HEK293 (cell line): ENCODE results near the gene TMIGD2.
A peak's percentile ranks its signal among the peaks of the same experiment; 100 is the strongest.

Experiments
- CTCF ChIA-PET: fragments of 350-600 bp; formaldehyde crosslinking; extraction: SDS; loops from one replicate; lab custom pipeline; 2021; ENCODE audit warnings: antibody characterized with exemption; lab: Yijun Ruan, JAX
- POLR2A ChIA-PET: fragments of 300-600 bp; formaldehyde crosslinking; extraction: SDS; loops from one replicate; lab custom pipeline; 2020; ENCODE audit warnings: antibody characterized with exemption, inconsistent platforms; lab: Yijun Ruan, JAX
- H3K27ac ChIP-seq: fragments of 200-500 bp; sonication (Bioruptor generic); 2 replicates; pipeline ENCODE4 v1.5.1; 2014; ENCODE audit warnings: low read depth, low read length, control low read depth, inconsistent platforms; ENCODE audit errors: extremely low read depth
- H3K36me3 ChIP-seq, 2 experiments: fragments of 200-500 bp in 1 of 2; sonication (Bioruptor generic) in 1 of 2; 1 replicate in 1 of 2; 2 replicates in 1 of 2; pipeline ENCODE4 v1.5.1; 2014 to 2017; ENCODE audit warnings: inconsistent platforms in 2 of 2, low read length in 2 of 2; ENCODE audit not compliant: control insufficient read depth in 2 of 2, insufficient read depth in 1 of 2
- H3K4me1 ChIP-seq: fragments of 200-500 bp; sonication (Bioruptor generic); 2 replicates; pipeline ENCODE4 v1.5.1; 2014; ENCODE audit warnings: mild to moderate bottlenecking, low read length, inconsistent platforms; ENCODE audit not compliant: control insufficient read depth, insufficient read depth
- H3K4me3 ChIP-seq: 2 replicates; pipeline ENCODE4 v1.5.1; 2011; ENCODE audit warnings: low read depth, mild to moderate bottlenecking, control low read depth, low read length, moderate library complexity
- H3K9me3 ChIP-seq: fragments of 200-500 bp; sonication (Bioruptor generic); 2 replicates; pipeline ENCODE4 v1.5.1; 2014; ENCODE audit warnings: low read depth, low read length, inconsistent platforms; ENCODE audit not compliant: control insufficient read depth, insufficient read depth
- AEBP2 ChIP-seq: fragments of 450-650 bp; formaldehyde crosslinking; IDR thresholded peaks from 2 replicates; pipeline ENCODE4 v1.5.1; 2016; ENCODE audit warnings: missing biosample characterization, missing genetic modification characterization, borderline replicate concordance
- EGR2 ChIP-seq: fragments of 450-650 bp; formaldehyde crosslinking; IDR thresholded peaks from 2 replicates; pipeline ENCODE4 v1.5.1; 2016; ENCODE audit warnings: low read depth, missing biosample characterization, missing genetic modification characterization
- HOXD13 ChIP-seq: sonication (generic); formaldehyde crosslinking; IDR thresholded peaks from 2 replicates; pipeline ENCODE4 v1.8.0; 2022; ENCODE audit warnings: missing genetic modification reagents, borderline replicate concordance
- KLF16 ChIP-seq: fragments of 450-650 bp; formaldehyde crosslinking; IDR thresholded peaks from 2 replicates; pipeline ENCODE4 v1.5.1; 2017; ENCODE audit warnings: missing biosample characterization, missing genetic modification characterization
- PRDM1 ChIP-seq: fragments of 450-650 bp; formaldehyde crosslinking; IDR thresholded peaks from 2 replicates; pipeline ENCODE4; 2016; ENCODE audit warnings: missing biosample characterization, missing genetic modification characterization
- PRDM10 ChIP-seq: fragments of 450-650 bp; formaldehyde crosslinking; IDR thresholded peaks from 2 replicates; pipeline ENCODE4 v1.5.1; 2016; ENCODE audit warnings: missing biosample characterization, missing genetic modification characterization
- RBAK ChIP-seq: fragments of 450-650 bp; formaldehyde crosslinking; IDR thresholded peaks from 2 replicates; pipeline ENCODE4 v1.5.1; 2016; ENCODE audit warnings: missing biosample characterization, missing genetic modification characterization
- SCRT2 ChIP-seq: fragments of 450-650 bp; formaldehyde crosslinking; IDR thresholded peaks from 2 replicates; pipeline ENCODE4 v1.5.1; 2016; ENCODE audit warnings: missing biosample characterization, missing genetic modification characterization
- ZBTB44 ChIP-seq: fragments of 450-650 bp; IDR thresholded peaks from 2 replicates; pipeline ENCODE4 v1.5.1; 2018; ENCODE audit warnings: missing biosample characterization, mild to moderate bottlenecking, missing genetic modification characterization
- ZNF112 ChIP-seq: fragments of 450-650 bp; formaldehyde crosslinking; IDR thresholded peaks from 2 replicates; pipeline ENCODE4 v1.5.0; 2017; ENCODE audit warnings: missing biosample characterization, missing genetic modification characterization
- ZNF174 ChIP-seq: fragments of 450-650 bp; formaldehyde crosslinking; IDR thresholded peaks from 2 replicates; pipeline ENCODE4 v1.5.0; 2017; ENCODE audit warnings: missing biosample characterization, mild to moderate bottlenecking, missing genetic modification characterization
- ZNF18 ChIP-seq: fragments of 450-650 bp; formaldehyde crosslinking; IDR thresholded peaks from 2 replicates; pipeline ENCODE4 v1.5.1; 2016; ENCODE audit warnings: missing biosample characterization, missing genetic modification characterization
- ZNF239 ChIP-seq: fragments of 450-650 bp; formaldehyde crosslinking; IDR thresholded peaks from 2 replicates; pipeline ENCODE4 v1.5.1; 2016; ENCODE audit warnings: missing biosample characterization, missing genetic modification characterization
- ZNF350 ChIP-seq: fragments of 450-650 bp; formaldehyde crosslinking; IDR thresholded peaks from 2 replicates; pipeline ENCODE4 v1.5.0; 2017; ENCODE audit warnings: missing biosample characterization, mild to moderate bottlenecking, missing genetic modification characterization
- ZNF362 ChIP-seq: fragments of 450-650 bp; formaldehyde crosslinking; IDR thresholded peaks from 2 replicates; pipeline ENCODE4 v1.5.1; 2016; ENCODE audit warnings: missing biosample characterization, missing genetic modification characterization
- ZNF513 ChIP-seq: fragments of 450-650 bp; IDR thresholded peaks from 2 replicates; pipeline ENCODE4 v1.5.1; 2018; ENCODE audit warnings: missing biosample characterization, missing genetic modification characterization
- ZNF560 ChIP-seq: fragments of 450-650 bp; formaldehyde crosslinking; IDR thresholded peaks from 2 replicates; pipeline ENCODE4 v1.5.1; 2017; ENCODE audit warnings: missing biosample characterization, missing genetic modification characterization, borderline replicate concordance
- ZNF561 ChIP-seq: fragments of 450-650 bp; IDR thresholded peaks from 2 replicates; pipeline ENCODE4 v1.5.1; 2018; ENCODE audit warnings: missing biosample characterization, missing genetic modification characterization, borderline replicate concordance
- ZNF654 ChIP-seq: fragments of 450-650 bp; formaldehyde crosslinking; IDR thresholded peaks from 2 replicates; pipeline ENCODE4 v1.5.1; 2016; ENCODE audit warnings: low read depth, missing biosample characterization, missing genetic modification characterization
- ZNF768 ChIP-seq: fragments of 450-650 bp; formaldehyde crosslinking; IDR thresholded peaks from 2 replicates; pipeline ENCODE4 v1.5.1; 2018; ENCODE audit warnings: missing biosample characterization, mild to moderate bottlenecking, missing genetic modification characterization
- ZNF776 ChIP-seq: fragments of 450-650 bp; formaldehyde crosslinking; IDR thresholded peaks from 2 replicates; pipeline ENCODE4 v1.5.0; 2017; ENCODE audit warnings: missing biosample characterization, missing genetic modification characterization, borderline replicate concordance
- ZXDB ChIP-seq: fragments of 450-650 bp; formaldehyde crosslinking; IDR thresholded peaks from 2 replicates; pipeline ENCODE4 v1.5.1; 2016; ENCODE audit warnings: missing biosample characterization, missing genetic modification characterization

TMIGD2 gene

GRCh38 chr19:4284974-4285373, 17.2 kb downstream of the TMIGD2 start:
- no peak overlapping the region for H3K27ac ChIP-seq
- CTCF ChIA-PET = interaction anchor here (0.6 kb wide), 1 partner anchor 236 kb away, joined by 4 read pairs; no protein-coding TSS in a partner anchor
- no peaks in the 10 kb centered on the region; the same call in 1 of the 2 replicates for H3K4me1 ChIP-seq
- no peak overlapping the region for H3K4me3 ChIP-seq
- no peaks in the 10 kb centered on the region for H3K36me3 ChIP-seq
- POLR2A ChIA-PET = interaction anchor here (2.2 kb wide), 1 partner anchor 58 kb away, joined by 8 read pairs; no protein-coding TSS in a partner anchor
- 0 out of 2 replicates have a peak, but pooled peaks have one; percentile 66 for TF ChIP-seq ZNF768 (tag by site-specific recombination)
- TF ChIP-seq PRDM1 = no peak
- no peaks in the 10 kb centered on the region for H3K9me3 ChIP-seq

GRCh38 chr19:4284176-4284958, 17.8 kb downstream of the TMIGD2 start:
- CTCF ChIA-PET = interaction anchor here (0.6 to 0.7 kb wide), 2 partner anchors 138 to 235 kb away, joined by 3 to 4 read pairs; no protein-coding TSS in a partner anchor
- no peak overlapping the region for H3K4me3 ChIP-seq
- POLR2A ChIA-PET = interaction anchor here (0.6 to 2.2 kb wide), 3 partner anchors 37 to 473 kb away, joined by 3 to 8 read pairs (median 4); partner anchors contain the start of gene YJU2
- TF ChIP-seq ZNF350 (tag by site-specific recombination) (no peak), PRDM1 (no peak), ZNF112 (tag by site-specific recombination) (no peak), ZNF561 (tag by site-specific recombination) (no peak), AEBP2 (tag by site-specific recombination) (no peak), ZNF362 (no peak), ZNF239 (no peak), ZNF18 (tag by site-specific recombination) (no peak), ZNF776 (tag by site-specific recombination) (no peak), ZNF513 (tag by site-specific recombination) (no peak), ZBTB44 (tag by site-specific recombination) (no peak), ZNF654 (tag by site-specific recombination) (no peak), ZXDB (no peak), ZNF560 (tag by site-specific recombination) (no peak), KLF16 (tag by site-specific recombination) (0 out of 2 replicates have a peak, but pooled peaks have one; percentile 36), EGR2 (tag by site-specific recombination) (no peak), PRDM10 (tag by site-specific recombination) (peak; percentile 73), HOXD13 (no peak), SCRT2 (tag by site-specific recombination) (peak; percentile 77), RBAK (tag by site-specific recombination) (no peak), ZNF174 (tag by site-specific recombination) (no peak)

More at GRCh38 chr19:4284176-4284958, 17.8 kb downstream of the TMIGD2 start:
- Histone ChIP-seq H3K36me3 (no peaks in the 10 kb centered on the region), H3K9me3 (no peaks in the 10 kb centered on the region), H3K27ac (no peak overlapping the region), H3K4me1 (no peaks in the 10 kb centered on the region; the same call in 1 of the 2 replicates)
